Endothelial cell of umbilical vein (primary cell): ENCODE measurements around the gene EIF4E1B. TPM values are rescaled to one million over a fixed set of nuclear protein-coding genes. Genes with fewer than 3 reads are reported as not detected.

Experiments used
- BruUV-seq: library from RNA; stranded (reverse); fragments of 400-500 nt; replicated peaks from 2 replicates; lab custom pipeline; 2021; lab: Mats Ljungman, UMichigan
- CTCF ChIA-PET: fragments of 300-600, 350-600 bp; sonication (Branson Sonifier 250); formaldehyde crosslinking; loops from one replicate; lab custom pipeline; 2021; ENCODE audit warnings: antibody characterized with exemption, inconsistent platforms; lab: Charles Lee
- POLR2A ChIA-PET: fragments of 300-600, 350-600 bp; sonication (Branson Sonifier 250); formaldehyde crosslinking; loops from one replicate; lab custom pipeline; 2021; ENCODE audit warnings: antibody characterized with exemption, inconsistent platforms; lab: Charles Lee
- DNase-seq: peaks from one replicate; pipeline ENCODE4 v3.0.0-alpha.2; 2011; ENCODE audit warnings: low read depth, low spot score
- FAIRE-seq: peaks from 2 replicates; lab custom pipeline; 2011; peaks lifted over from hg19 to GRCh38; lab: Jason Lieb, UNC
- H2AFZ ChIP-seq: 2 replicates; pipeline ENCODE4 v1.6.0; 2012; ENCODE audit warnings: low read depth, low read length, control low read depth, inconsistent platforms
- H3K27ac ChIP-seq: 2 replicates; pipeline ENCODE4 v1.5.1; 2011; ENCODE audit warnings: low read depth, mild to moderate bottlenecking, control low read depth, low read length, moderate library complexity; ENCODE audit not compliant: insufficient read depth
- H3K27me3 ChIP-seq, 2 experiments: 2 replicates each; pipeline versions ENCODE4 v1.6.0 to v1.6.1; 2011; ENCODE audit warnings: low read length in 2 of 2, mixed read lengths in 1 of 2; ENCODE audit not compliant: control insufficient read depth in 2 of 2, insufficient read depth in 2 of 2
- H3K36me3 ChIP-seq, 2 experiments: 2 replicates in 1 of 2; 3 replicates in 1 of 2; pipeline ENCODE4 v1.5.1; 2011; ENCODE audit warnings: low read length in 2 of 2, mild to moderate bottlenecking in 1 of 2, moderate library complexity in 1 of 2; ENCODE audit not compliant: control insufficient read depth in 2 of 2, insufficient read depth in 2 of 2; ENCODE audit errors: extremely low read depth in 1 of 2
- H3K4me1 ChIP-seq: 3 replicates; pipeline ENCODE4 v1.5.1; 2011; ENCODE audit warnings: mild to moderate bottlenecking, low read length; ENCODE audit not compliant: control insufficient read depth, insufficient read depth; ENCODE audit errors: extremely low read depth
- H3K4me2 ChIP-seq: 2 replicates; pipeline ENCODE4 v1.6.1; 2011; ENCODE audit warnings: low read length, control low read depth, mixed read lengths; ENCODE audit not compliant: insufficient read depth
- H3K4me3 ChIP-seq, 3 experiments: fragments of 200-600 bp in 1 of 3; sonication (generic), shearing (Covaris generic) in 1 of 3; replicated peaks in 1 of 3; 2 replicates each; pipeline ENCODE4 v1.5.1; 2011 to 2016; ENCODE audit warnings: control low read depth in 3 of 3, low read length in 3 of 3, mild to moderate bottlenecking in 2 of 3, inconsistent platforms in 1 of 3, low read depth in 1 of 3, moderate library complexity in 1 of 3; ENCODE audit not compliant: insufficient read depth in 1 of 3
- H3K79me2 ChIP-seq: 2 replicates; pipeline ENCODE4 v1.6.0; 2012; ENCODE audit warnings: low read length, inconsistent platforms; ENCODE audit not compliant: control insufficient read depth, insufficient read depth
- H3K9ac ChIP-seq: replicated peaks from 2 replicates; pipeline ENCODE3; 2011; ENCODE audit warnings: low read length, control low read depth; ENCODE audit not compliant: insufficient read depth; ENCODE audit errors: extremely low read depth
- H3K9me1 ChIP-seq: replicated peaks from 3 replicates; pipeline ENCODE4 v1.6.0; 2011; ENCODE audit warnings: mild to moderate bottlenecking, low read length; ENCODE audit not compliant: control insufficient read depth, insufficient read depth; ENCODE audit errors: extremely low read depth
- H3K9me3 ChIP-seq: replicated peaks from 2 replicates; pipeline ENCODE4 v1.5.1; 2012; ENCODE audit warnings: low read length, inconsistent platforms; ENCODE audit not compliant: control insufficient read depth, insufficient read depth
- H4K20me1 ChIP-seq: replicated peaks from 2 replicates; pipeline ENCODE3; 2011; ENCODE audit warnings: mild to moderate bottlenecking, low read length; ENCODE audit not compliant: control insufficient read depth, insufficient read depth; ENCODE audit errors: extremely low read depth
- CTCF ChIP-seq, 2 donors: IDR thresholded peaks; 1 replicate in 1 of 2; 2 replicates in 1 of 2; pipeline ENCODE4 v1.5.1; 2011; ENCODE audit warnings: low read length in 2 of 2, mild to moderate bottlenecking in 2 of 2, moderate library complexity in 2 of 2, control low read depth in 1 of 2, inconsistent platforms in 1 of 2, low read depth in 1 of 2; ENCODE audit not compliant: insufficient read depth in 1 of 2; ENCODE audit errors: extremely low read depth in 1 of 2
- GATA2 ChIP-seq: IDR thresholded peaks from 2 replicates; pipeline ENCODE4 v1.7.0; 2011; ENCODE audit warnings: low read depth, mild to moderate bottlenecking, moderate library complexity, mixed read lengths, low read length; ENCODE audit not compliant: insufficient read length, insufficient read depth
- JUN ChIP-seq: IDR thresholded peaks from 2 replicates; pipeline ENCODE4 v1.6.1; 2011; ENCODE audit warnings: borderline replicate concordance, low read depth; ENCODE audit not compliant: insufficient read length, insufficient read depth
- MAX ChIP-seq: IDR thresholded peaks from 2 replicates; pipeline ENCODE4 v1.6.1; 2011; ENCODE audit not compliant: insufficient read depth, insufficient read length
- POLR2A ChIP-seq: IDR thresholded peaks from 2 replicates; pipeline ENCODE4 v1.6.1; 2012; ENCODE audit warnings: low read depth, mild to moderate bottlenecking, control low read depth, low read length
- POLR2AphosphoS5 ChIP-seq: IDR thresholded peaks from 2 replicates; pipeline ENCODE4 v1.6.1; 2012; ENCODE audit warnings: low read depth, mild to moderate bottlenecking, control low read depth, low read length, moderate library complexity; ENCODE audit not compliant: insufficient read depth
- dilution Hi-C: fragments of 300-500 bp; cut with MboI; formaldehyde crosslinking; loops from one replicate; pipeline ENCODE4 v1.15.0; 2019; ENCODE audit warnings: low sequenced_read_pairs; ENCODE audit not compliant: extremely low pct_ligation_motif_present
- intact Hi-C: fragments of 100-400 bp; cut with micrococcal nuclease; formaldehyde crosslinking; loops from one replicate; pipeline ENCODE4 v1.10.0; 2022
- polyA plus RNA-seq, 4 experiments: library from polyadenylated mRNA; depleted of rRNA in 3 of 4; stranded (reverse) in 3 of 4; unstranded in 1 of 4; fragments of >200 nt; gene quantifications; 2 replicates each; pipeline versions ENCODE4 v1.2.1 to v1.2.3, GENCODE V29; 2011 to 2012; ENCODE audit warnings: missing spikeins in 1 of 4
- total RNA-seq: library from RNA; stranded (reverse); gene quantifications from 2 replicates; pipeline ENCODE4 v1.2.3, GENCODE V29; 2021

The EIF4E1B gene
- total and polyA plus RNA-seq, 2 donors (not counting 3 experiments of a cell fraction or from before 2014, with no cell fraction given) = not detected

GRCh38 chr5:176608937-176609723 lies 21.3 kb upstream of the EIF4E1B start:
- Histone ChIP-seq H3K4me2 (peak overlapping the region; percentile 20), H3K9ac (no peak overlapping the region), H3K27ac (no peak overlapping the region), H3K4me1 (peaks cover 2% of the 10 kb centered on the region), H3K79me2 (no peaks in the 10 kb centered on the region), H3K9me1 (no peaks in the 10 kb centered on the region), H2AFZ (peak overlapping the region; percentile 25), H4K20me1 (no peaks in the 10 kb centered on the region), H3K36me3 (no peaks in the 10 kb centered on the region), H3K4me3 (peak overlapping the region in 2 of 3 experiments; percentile 1 to 63), H3K27me3 (no peaks in the 10 kb centered on the region), H3K9me3 (no peaks in the 10 kb centered on the region)
- no peak for DNase-seq
- POLR2A ChIA-PET = no interaction called here
- FAIRE-seq = peak; percentile 8
- dilution Hi-C loops = no loop called here
- no peak for TF ChIP-seq MAX
- TF ChIP-seq POLR2AphosphoS5 = no peak
- no peak for TF ChIP-seq POLR2A
- TF ChIP-seq JUN = no peak
- TF ChIP-seq CTCF (IDR thresholded peaks at IDR 0.05; ENCODE audit: extremely low read depth in 1 of 2, insufficient read depth in 1 of 2, low read depth in 1 of 2, low read length in 2 of 2) = peak in 1 of 2 donors; percentile 1
- no peak for TF ChIP-seq GATA2
- intact Hi-C loops = loop anchor here (1.0 kb wide), 1 partner anchor 38 kb away; the partner anchor contains the start of gene TSPAN17
- CTCF ChIA-PET = interaction anchor here (1.0 to 2.4 kb wide), 5 partner anchors 9 to 193 kb away, joined by 3 to 9 read pairs (median 3); partner anchors contain the start of gene CLTB
- no TSS peak for BruUV-seq
